BJ (cell line): ENCODE data around the gene MAN2B2. TPM values are rescaled to one million over a fixed set of nuclear protein-coding genes. Genes with fewer than 3 reads are reported as not detected.

Experiments used
- CTCF ChIA-PET: fragments of 350-600 bp; formaldehyde crosslinking; extraction: SDS; loops from one replicate; lab custom pipeline; 2021; ENCODE audit warnings: antibody characterized with exemption, inconsistent platforms; lab: Yijun Ruan, JAX
- POLR2A ChIA-PET: fragments of 300-600 bp; sonication (Branson Sonifier 250); formaldehyde crosslinking; extraction: SDS; loops from one replicate; lab custom pipeline; 2021; ENCODE audit warnings: antibody characterized with exemption; lab: Charles Lee
- DNase-seq: peaks from one replicate; pipeline ENCODE4 v3.0.0-alpha.2; 2011; ENCODE audit warnings: low read depth
- H3K27me3 ChIP-seq: 2 replicates; pipeline ENCODE4 v1.6.0; 2011; ENCODE audit warnings: low read length; ENCODE audit not compliant: control insufficient read depth, insufficient read depth
- H3K36me3 ChIP-seq: 2 replicates; pipeline ENCODE4 v1.5.1; 2011; ENCODE audit warnings: low read length; ENCODE audit not compliant: control insufficient read depth, insufficient read depth
- H3K4me3 ChIP-seq: 2 replicates; pipeline ENCODE4 v1.5.1; 2011; ENCODE audit warnings: low read depth, mild to moderate bottlenecking, control low read depth, low read length
- CTCF ChIP-seq: IDR thresholded peaks from 2 replicates; pipeline ENCODE4 v1.5.1; 2011; ENCODE audit warnings: low read depth, mild to moderate bottlenecking, control low read depth, inconsistent platforms, low read length, moderate library complexity; ENCODE audit not compliant: insufficient read depth
- polyA plus RNA-seq: library from polyadenylated mRNA; depleted of rRNA; stranded (reverse); fragments of >200 nt; gene quantifications from 2 replicates; pipeline ENCODE4 v1.2.3, GENCODE V29; 2011

The MAN2B2 gene
- polyA plus RNA-seq, 1 experiment, result 43.5 TPM

GRCh38 chr4:6617246-6617645 lies 42.3 kb downstream of the MAN2B2 start:
- Histone ChIP-seq H3K27me3 (no peaks in the 10 kb centered on the region), H3K36me3 (peaks cover 26% of the 10 kb centered on the region), H3K4me3 (no peak overlapping the region)
- no peak for TF ChIP-seq CTCF
- POLR2A ChIA-PET, result no interaction called here
- CTCF ChIA-PET, result no interaction called here
- no peak for DNase-seq

GRCh38 chr4:6618386-6619115 lies 43.6 kb downstream of the MAN2B2 start:
- CTCF ChIA-PET, result no interaction called here
- DNase-seq, result no peak
- POLR2A ChIA-PET, result no interaction called here
- Histone ChIP-seq H3K4me3 (no peak overlapping the region), H3K36me3 (peaks cover 24% of the 10 kb centered on the region), H3K27me3 (no peaks in the 10 kb centered on the region)
- TF ChIP-seq CTCF, result no peak

- ChIA-PET CTCF (no interaction called here), POLR2A (no interaction called here)
- H3K27me3 ChIP-seq, result no peaks in the 10 kb centered on the region
- no peak for DNase-seq
- peaks cover 21% of the 10 kb centered on the region for H3K36me3 ChIP-seq
- no peak for TF ChIP-seq CTCF
- H3K4me3 ChIP-seq, result no peak overlapping the region
Measured at GRCh38 chr4:6619116-6619465, 44.1 kb downstream of the MAN2B2 start.

GRCh38 chr4:6619466-6620255 lies 44.7 kb downstream of the MAN2B2 start:
- ChIA-PET CTCF (no interaction called here), POLR2A (no interaction called here)
- Histone ChIP-seq H3K36me3 (peaks cover 19% of the 10 kb centered on the region), H3K27me3 (no peaks in the 10 kb centered on the region), H3K4me3 (no peak overlapping the region)
- no peak for TF ChIP-seq CTCF
- DNase-seq, result no peak

- Histone ChIP-seq H3K36me3 (peaks cover 17% of the 10 kb centered on the region), H3K4me3 (no peak overlapping the region), H3K27me3 (no peaks in the 10 kb centered on the region)
- CTCF ChIA-PET, result no interaction called here
- DNase-seq, result no peak
- POLR2A ChIA-PET, result no interaction called here
- no peak for TF ChIP-seq CTCF
Measured at GRCh38 chr4:6620296-6620695, 45.3 kb downstream of the MAN2B2 start.
